Right cardiac atrium (tissue), 5 donors: ENCODE measurements around the gene AP5S1. TPM values are rescaled to one million over a fixed set of nuclear protein-coding genes. Genes with fewer than 3 reads are reported as not detected.

Source experiments
- polyA plus RNA-seq: library from polyadenylated mRNA; stranded (reverse); fragments of 200-250 nt; gene quantifications from one replicate; pipeline ENCODE4 v1.2.3, GENCODE V29; 2013
- total RNA-seq, 4 donors: library from RNA; stranded (reverse); fragmentation: NEBNext Ultra II Directional; extraction: Animal tissue kit (Norgen Biotek cat#: 25700); gene quantifications; one replicate each; pipeline ENCODE4 v1.2.1, GENCODE V29; 2021
- donor health status: healthy with polysubstance abuse.
- donor health status: DM: no; HTN: yes; CAD: no.
- donor health status: DM: no; HTN: no; CAD: no.
- donor health status: DM: no; HTN: yes; CAD: no; lungs with severe emphysema.
- donor health status: DM: yes; HTN: yes; CAD: no.

Gene AP5S1
- total and polyA plus RNA-seq, 5 donors = 12.3 to 17.2 (median 12.6) TPM

Other genes starting within 250 kb of the AP5S1 start
- gene GFRA4, start 157.1 kb upstream of the AP5S1 start, total RNA-seq = not detected
- not detected for gene GFRA4, start 157.1 kb upstream of the AP5S1 start, polyA plus RNA-seq
- gene ADAM33, start 138.5 kb upstream of the AP5S1 start, total RNA-seq = 10 to 100 TPM; 11.5 to 23.7 (median 12.1) TPM
- gene ADAM33, start 138.5 kb upstream of the AP5S1 start, polyA plus RNA-seq = 30.5 TPM
- 10 to 100 TPM in 1 of 4 donors, 1 to 10 TPM in 3; 6.7 to 12.3 (median 8.8) TPM for gene SIGLEC1, start 107.9 kb upstream of the AP5S1 start, total RNA-seq
- 4.2 TPM for gene SIGLEC1, start 107.9 kb upstream of the AP5S1 start, polyA plus RNA-seq
- 10 to 100 TPM in 1 of 4 donors, 1 to 10 TPM in 3; 6.1 to 13.0 (median 7.1) TPM for gene HSPA12B, start 87.9 kb upstream of the AP5S1 start, total RNA-seq
- 8.9 TPM for gene HSPA12B, start 87.9 kb upstream of the AP5S1 start, polyA plus RNA-seq
- 10 to 100 TPM; 11.7 to 13.7 (median 12.1) TPM for gene ADISSP, start 52.8 kb upstream of the AP5S1 start, total RNA-seq
- gene ADISSP, start 52.8 kb upstream of the AP5S1 start, polyA plus RNA-seq = 12.6 TPM
- gene SPEF1, start 39.1 kb upstream of the AP5S1 start, total RNA-seq = under 1 TPM in 1 of 4 donors, not detected in 3; 0.50 TPM
- gene SPEF1, start 39.1 kb upstream of the AP5S1 start, polyA plus RNA-seq = 0.07 TPM
- gene CENPB, start 33.8 kb upstream of the AP5S1 start, total RNA-seq = 10 to 100 TPM; 63.9 to 92.7 (median 72.1) TPM
- gene CENPB, start 33.8 kb upstream of the AP5S1 start, polyA plus RNA-seq = 67.4 TPM
- 10 to 100 TPM in 3 of 4 donors, 1 to 10 TPM in 1; 10.0 to 12.2 (median 11.4) TPM for gene CDC25B, start 24.2 kb upstream of the AP5S1 start, total RNA-seq
- gene CDC25B, start 24.2 kb upstream of the AP5S1 start, polyA plus RNA-seq = 7.9 TPM
- 10 to 100 TPM; 28.5 to 32.6 (median 30.1) TPM for gene MAVS, start 26.3 kb downstream of the AP5S1 start, total RNA-seq
- 30.0 TPM for gene MAVS, start 26.3 kb downstream of the AP5S1 start, polyA plus RNA-seq
- gene PANK2, start 68.8 kb downstream of the AP5S1 start, total RNA-seq = 10 to 100 TPM; 22.1 to 24.4 (median 23.2) TPM
- 16.2 TPM for gene PANK2, start 68.8 kb downstream of the AP5S1 start, polyA plus RNA-seq
- gene RNF24, start 195.0 kb downstream of the AP5S1 start, total RNA-seq = 1 to 10 TPM; 5.6 to 8.6 (median 6.8) TPM
- 1.8 TPM for gene RNF24, start 195.0 kb downstream of the AP5S1 start, polyA plus RNA-seq